ENCODE results near the gene KCNH3.

KCNH3 gene

GRCh38 chr12:49496417-49497360, 42.1 kb upstream of the KCNH3 start:
- Histone ChIP-seq H3K36me3 (ENCODE audit: control insufficient read depth, insufficient read depth, low read length) (no peaks in the 10 kb centered on the region), H3K4me2 (ENCODE audit: low read length) (no peak overlapping the region), H3K9ac (no peak overlapping the region), H3K4me3 (ENCODE audit: low read depth, low read length) (no peak overlapping the region), H3K4me1 (no peaks in the 10 kb centered on the region), H3K27me3 (ENCODE audit: control insufficient read depth, insufficient read depth, low read length) (no peaks in the 10 kb centered on the region), H2AFZ (no peak overlapping the region), H3K79me2 (no peaks in the 10 kb centered on the region), H3K9me3 (ENCODE audit: control insufficient read depth, low read length) (no peaks in the 10 kb centered on the region), H3K27ac (no peak overlapping the region)
- TF ChIP-seq, protein P1, sequence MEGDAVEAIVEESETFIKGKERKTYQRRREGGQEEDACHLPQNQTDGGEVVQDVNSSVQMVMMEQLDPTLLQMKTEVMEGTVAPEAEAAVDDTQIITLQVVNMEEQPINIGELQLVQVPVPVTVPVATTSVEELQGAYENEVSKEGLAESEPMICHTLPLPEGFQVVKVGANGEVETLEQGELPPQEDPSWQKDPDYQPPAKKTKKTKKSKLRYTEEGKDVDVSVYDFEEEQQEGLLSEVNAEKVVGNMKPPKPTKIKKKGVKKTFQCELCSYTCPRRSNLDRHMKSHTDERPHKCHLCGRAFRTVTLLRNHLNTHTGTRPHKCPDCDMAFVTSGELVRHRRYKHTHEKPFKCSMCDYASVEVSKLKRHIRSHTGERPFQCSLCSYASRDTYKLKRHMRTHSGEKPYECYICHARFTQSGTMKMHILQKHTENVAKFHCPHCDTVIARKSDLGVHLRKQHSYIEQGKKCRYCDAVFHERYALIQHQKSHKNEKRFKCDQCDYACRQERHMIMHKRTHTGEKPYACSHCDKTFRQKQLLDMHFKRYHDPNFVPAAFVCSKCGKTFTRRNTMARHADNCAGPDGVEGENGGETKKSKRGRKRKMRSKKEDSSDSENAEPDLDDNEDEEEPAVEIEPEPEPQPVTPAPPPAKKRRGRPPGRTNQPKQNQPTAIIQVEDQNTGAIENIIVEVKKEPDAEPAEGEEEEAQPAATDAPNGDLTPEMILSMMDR (IDR thresholded peaks at IDR 0.05): no peak

- H3K36me3 ChIP-seq (ENCODE audit: control insufficient read depth, insufficient read depth, low read length): no peaks in the 10 kb centered on the region
- no peak overlapping the region for H2AFZ ChIP-seq
- H3K27me3 ChIP-seq (ENCODE audit: control insufficient read depth, insufficient read depth, low read length): no peaks in the 10 kb centered on the region
- no peak overlapping the region for H3K4me3 ChIP-seq (ENCODE audit: low read depth, low read length)
- no peaks in the 10 kb centered on the region for H3K9me3 ChIP-seq (ENCODE audit: control insufficient read depth, low read length)
- H3K9ac ChIP-seq: no peak overlapping the region
- no peaks in the 10 kb centered on the region for H3K79me2 ChIP-seq
- TF ChIP-seq, protein P1 (IDR thresholded peaks at IDR 0.05): no peak
- H3K4me2 ChIP-seq (ENCODE audit: low read length): no peak overlapping the region
- H3K27ac ChIP-seq: no peak overlapping the region
- H3K4me1 ChIP-seq: no peaks in the 10 kb centered on the region
Observed at GRCh38 chr12:49501895-49502294, 36.9 kb upstream of the KCNH3 start.

- H3K27ac ChIP-seq: no peak overlapping the region
- no peaks in the 10 kb centered on the region for H3K9me3 ChIP-seq (ENCODE audit: control insufficient read depth, low read length)
- H3K4me1 ChIP-seq: no peaks in the 10 kb centered on the region
- TF ChIP-seq, protein P1 (IDR thresholded peaks at IDR 0.05): no peak
- no peak overlapping the region for H3K9ac ChIP-seq
- H3K79me2 ChIP-seq: no peaks in the 10 kb centered on the region
- no peak overlapping the region for H2AFZ ChIP-seq
- no peak overlapping the region for H3K4me2 ChIP-seq (ENCODE audit: low read length)
- H3K4me3 ChIP-seq (ENCODE audit: low read depth, low read length): no peak overlapping the region
- H3K27me3 ChIP-seq (ENCODE audit: control insufficient read depth, insufficient read depth, low read length): no peaks in the 10 kb centered on the region
- H3K36me3 ChIP-seq (ENCODE audit: control insufficient read depth, insufficient read depth, low read length): no peaks in the 10 kb centered on the region
Observed at GRCh38 chr12:49502590-49502989, 36.2 kb upstream of the KCNH3 start.

- H3K36me3 ChIP-seq (ENCODE audit: control insufficient read depth, insufficient read depth, low read length): no peaks in the 10 kb centered on the region
- H3K4me1 ChIP-seq: no peaks in the 10 kb centered on the region
- H3K4me2 ChIP-seq (ENCODE audit: low read length): no peak overlapping the region
- no peak overlapping the region for H3K4me3 ChIP-seq (ENCODE audit: low read depth, low read length)
- H3K27ac ChIP-seq: no peak overlapping the region
- no peaks in the 10 kb centered on the region for H3K79me2 ChIP-seq
- H3K9ac ChIP-seq: no peak overlapping the region
- H3K27me3 ChIP-seq (ENCODE audit: control insufficient read depth, insufficient read depth, low read length): no peaks in the 10 kb centered on the region
- H3K9me3 ChIP-seq (ENCODE audit: control insufficient read depth, low read length): no peaks in the 10 kb centered on the region
- H2AFZ ChIP-seq: no peak overlapping the region
- TF ChIP-seq, protein P1 (IDR thresholded peaks at IDR 0.05): no peak
Observed at GRCh38 chr12:49503674-49504180, 35.1 kb upstream of the KCNH3 start.

Data from parathyroid adenoma (tissue), 2 donors.